Kidney (tissue), 14 donors: ENCODE results near the gene IGFALS. TPM values are rescaled to one million over a fixed set of nuclear protein-coding genes. Genes with fewer than 3 reads are reported as not detected.

Experiments used
- DNase-seq, 5 donors: peaks; one replicate each; pipeline ENCODE4 v3.0.0-alpha.2; 2013 to 2020
- FAIRE-seq: peaks from 2 replicates; lab custom pipeline; 2012; peaks lifted over from hg19 to GRCh38; lab: Jason Lieb, UNC
- H3K27ac ChIP-seq, 2 donors: one replicate each; pipeline ENCODE4 v1.7.0; 2013; ENCODE audit warnings: low read depth in 2 of 2, low read length in 2 of 2, inconsistent platforms in 1 of 2
- H3K27me3 ChIP-seq: one replicate; pipeline ENCODE4 v1.7.1; 2013; ENCODE audit warnings: low read length, inconsistent platforms; ENCODE audit not compliant: control insufficient read depth, insufficient read depth
- H3K36me3 ChIP-seq, 3 donors: one replicate each; pipeline versions ENCODE4 v1.7.0 to v1.7.1; 2013; ENCODE audit warnings: low read length in 3 of 3, control low read depth in 1 of 3, inconsistent platforms in 1 of 3; ENCODE audit not compliant: insufficient read depth in 3 of 3, control insufficient read depth in 2 of 3
- H3K4me1 ChIP-seq, 3 donors: one replicate each; pipeline versions ENCODE4 v1.7.0 to v1.7.1; 2013; ENCODE audit warnings: low read length in 3 of 3, inconsistent platforms in 1 of 3, low read depth in 1 of 3; ENCODE audit not compliant: control insufficient read depth in 2 of 3, insufficient read depth in 2 of 3
- H3K4me3 ChIP-seq, 3 donors: one replicate each; pipeline versions ENCODE4 v1.7.0 to v1.8.1; 2013; ENCODE audit warnings: low read length in 3 of 3, control low read depth in 1 of 3, inconsistent platforms in 1 of 3
- H3K9ac ChIP-seq, 3 donors: one replicate each; pipeline versions ENCODE4 v1.7.0 to v1.7.1; 2013; ENCODE audit warnings: low read length in 3 of 3, control low read depth in 1 of 3, inconsistent platforms in 1 of 3
- H3K9me3 ChIP-seq, 3 donors: one replicate each; pipeline versions ENCODE4 v1.7.0 to v1.7.1; 2013; ENCODE audit warnings: low read length in 3 of 3, control low read depth in 1 of 3, inconsistent platforms in 1 of 3; ENCODE audit not compliant: control insufficient read depth in 2 of 3, insufficient read depth in 1 of 3
- intact Hi-C: fragments of 100-400 bp; cut with DNase I; formaldehyde crosslinking; loops from one replicate; pipeline ENCODE4 v1.11.1; 2022
- polyA plus RNA-seq: library from polyadenylated mRNA; stranded (reverse); fragments of 350-450 nt; fragmentation: Illumina TruSeq; extraction: RNeasy Lipid Tissue Mini Kit (QIAGEN cat#74804); gene quantifications from one replicate; pipeline ENCODE4 v1.2.3, GENCODE V29; 2014; ENCODE audit warnings: low read depth, low replicate concordance; ENCODE audit not compliant: insufficient read depth
- total RNA-seq: library from RNA; stranded (reverse); fragmentation: NEBNext Ultra II Directional; extraction: Animal tissue kit (Norgen Biotek cat#: 25700); gene quantifications from one replicate; pipeline ENCODE4 v1.2.1, GENCODE V29; 2021
- TF ChIP-seq, protein P1 (sequence below): IDR thresholded peaks from 3 replicates; pipeline ENCODE4 v1.5.1; 2012; ENCODE audit warnings: mild to moderate bottlenecking, moderate library complexity, borderline replicate concordance; ENCODE audit not compliant: insufficient read depth; ENCODE audit errors: extremely low read depth
- donor health status: control.
- donor health status: control.
- donor health status: control.
- donor health status: control.
- donor health status: control.
- donor health status: DM: yes; HTN: yes; CAD: no.
- donor health status: Normal renal cell carcinoma (clear cell type).

Gene IGFALS
- total and polyA plus RNA-seq, 2 donors from 2014 or later: 1.4 to 2.9 TPM

DNA sequence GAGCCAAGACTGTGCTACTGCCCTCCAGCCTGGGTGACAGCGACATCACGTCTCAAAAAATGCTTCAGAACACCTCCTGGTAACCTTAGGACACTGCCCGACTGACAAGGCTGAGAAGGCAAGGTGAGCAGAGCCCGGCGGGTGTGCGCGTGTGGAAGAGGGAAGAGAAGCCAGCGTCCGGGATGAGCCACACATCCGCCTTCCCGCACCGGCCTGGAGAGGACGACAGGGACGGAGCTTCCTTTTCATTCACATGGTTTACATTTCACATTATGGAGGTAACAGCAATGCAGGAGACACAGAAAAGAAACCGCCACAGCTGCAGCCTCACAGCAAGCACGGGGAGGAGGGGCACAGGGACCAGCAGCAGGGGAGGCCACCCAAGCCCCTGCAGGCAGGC lies 16.6 kb upstream of the IGFALS start:
- no peak for DNase-seq
- Histone ChIP-seq H3K27me3 (no peaks in the 10 kb centered on the region), H3K4me3 (no peak overlapping the region), H3K36me3 (peaks cover 0 to 24% (median 8%) of the 10 kb centered on the region in 3 donors), H3K4me1 (no peaks in the 10 kb centered on the region), H3K9me3 (no peaks in the 10 kb centered on the region), H3K27ac (no peak overlapping the region), H3K9ac (no peak overlapping the region)
- TF ChIP-seq, protein P1, sequence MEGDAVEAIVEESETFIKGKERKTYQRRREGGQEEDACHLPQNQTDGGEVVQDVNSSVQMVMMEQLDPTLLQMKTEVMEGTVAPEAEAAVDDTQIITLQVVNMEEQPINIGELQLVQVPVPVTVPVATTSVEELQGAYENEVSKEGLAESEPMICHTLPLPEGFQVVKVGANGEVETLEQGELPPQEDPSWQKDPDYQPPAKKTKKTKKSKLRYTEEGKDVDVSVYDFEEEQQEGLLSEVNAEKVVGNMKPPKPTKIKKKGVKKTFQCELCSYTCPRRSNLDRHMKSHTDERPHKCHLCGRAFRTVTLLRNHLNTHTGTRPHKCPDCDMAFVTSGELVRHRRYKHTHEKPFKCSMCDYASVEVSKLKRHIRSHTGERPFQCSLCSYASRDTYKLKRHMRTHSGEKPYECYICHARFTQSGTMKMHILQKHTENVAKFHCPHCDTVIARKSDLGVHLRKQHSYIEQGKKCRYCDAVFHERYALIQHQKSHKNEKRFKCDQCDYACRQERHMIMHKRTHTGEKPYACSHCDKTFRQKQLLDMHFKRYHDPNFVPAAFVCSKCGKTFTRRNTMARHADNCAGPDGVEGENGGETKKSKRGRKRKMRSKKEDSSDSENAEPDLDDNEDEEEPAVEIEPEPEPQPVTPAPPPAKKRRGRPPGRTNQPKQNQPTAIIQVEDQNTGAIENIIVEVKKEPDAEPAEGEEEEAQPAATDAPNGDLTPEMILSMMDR: no peak
- intact Hi-C loops: no loop called here
- FAIRE-seq: no peak

DNA sequence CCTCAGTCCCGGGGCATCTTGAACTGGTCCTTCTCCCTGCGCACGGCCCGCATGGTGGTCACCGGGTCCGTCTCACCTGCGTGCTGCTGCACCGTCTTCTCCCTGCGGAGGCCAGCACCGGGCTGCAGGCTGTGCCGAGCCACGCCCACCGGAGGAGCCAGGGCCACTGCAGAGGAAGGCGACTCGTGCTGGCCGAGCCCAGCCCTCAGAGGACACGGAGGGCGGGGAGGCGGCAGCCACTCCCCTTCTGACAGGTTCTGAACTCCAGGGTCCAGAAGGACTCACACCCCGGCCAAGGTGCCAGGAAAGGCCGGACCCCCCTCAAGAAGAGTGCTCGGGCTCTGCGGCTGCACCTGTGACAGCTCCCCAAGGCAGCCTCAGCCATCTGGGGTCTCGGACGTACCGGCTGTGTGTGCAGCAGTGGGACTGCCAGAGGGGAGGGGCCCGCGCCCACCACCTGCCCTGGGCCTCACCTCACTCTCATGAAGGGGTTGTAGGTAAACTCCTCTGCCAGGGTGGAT lies 15.8 kb upstream of the IGFALS start:
- Histone ChIP-seq H3K9me3 (no peaks in the 10 kb centered on the region), H3K27me3 (no peaks in the 10 kb centered on the region), H3K36me3 (peaks cover 0 to 21% (median 8%) of the 10 kb centered on the region in 3 donors), H3K4me1 (no peaks in the 10 kb centered on the region), H3K4me3 (no peak overlapping the region), H3K27ac (no peak overlapping the region), H3K9ac (no peak overlapping the region)
- DNase-seq (peak in 1 of 5 donors; percentile 72), FAIRE-seq (no peak)
- intact Hi-C loops: no loop called here
- TF ChIP-seq, protein P1: no peak

DNA sequence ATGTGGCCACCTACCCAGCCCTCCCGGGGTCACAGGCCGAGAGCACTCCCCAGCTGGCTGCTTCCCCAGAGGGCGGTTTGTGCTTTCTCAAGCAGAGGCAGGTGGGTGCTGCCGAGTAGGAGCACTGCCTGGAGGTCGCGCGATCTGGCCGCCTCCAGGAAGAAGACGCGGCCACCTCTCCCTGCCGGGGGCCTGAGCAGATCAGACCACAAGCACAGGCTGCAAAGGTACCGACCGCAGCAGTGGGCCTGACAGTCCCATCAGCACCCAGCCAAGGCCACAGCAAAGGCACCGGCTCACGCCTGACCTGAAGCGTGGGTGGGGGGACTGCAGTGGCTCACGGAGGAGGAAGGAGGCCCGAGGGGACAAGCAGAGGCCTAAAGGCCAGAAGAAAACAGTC lies 15.2 kb upstream of the IGFALS start:
- H3K9ac ChIP-seq: no peak overlapping the region
- H3K9me3 ChIP-seq: no peaks in the 10 kb centered on the region
- peaks cover 0 to 21% (median 7%) of the 10 kb centered on the region in 3 donors for H3K36me3 ChIP-seq
- TF ChIP-seq, protein P1: no peak
- no peaks in the 10 kb centered on the region for H3K4me1 ChIP-seq
- intact Hi-C loops: no loop called here
- no peaks in the 10 kb centered on the region for H3K27me3 ChIP-seq
- DNase-seq (peak in 1 of 5 donors; percentile 41), FAIRE-seq (no peak)
- H3K4me3 ChIP-seq: no peak overlapping the region
- H3K27ac ChIP-seq: no peak overlapping the region

DNA sequence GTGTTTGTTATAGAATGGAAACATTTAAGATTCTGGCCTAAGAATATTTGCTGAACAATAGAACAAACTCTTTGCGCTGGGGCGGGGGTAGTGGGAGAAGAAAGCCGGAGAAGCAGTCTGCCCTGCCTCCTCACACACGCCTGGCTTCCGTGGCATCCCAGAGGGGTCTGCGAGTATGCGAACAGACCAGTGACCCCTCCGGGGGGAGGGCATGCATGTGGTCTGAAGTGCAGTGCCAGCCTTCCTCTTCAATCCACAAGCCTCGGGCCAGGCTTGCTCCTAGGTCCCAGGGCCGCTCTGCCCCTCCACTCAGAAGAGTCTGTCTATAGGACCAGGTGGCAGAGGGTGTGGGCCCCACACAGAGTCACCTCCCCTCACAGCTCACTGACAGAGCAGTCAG lies 14.1 kb upstream of the IGFALS start:
- TF ChIP-seq, protein P1: no peak
- H3K4me1 ChIP-seq: no peaks in the 10 kb centered on the region
- FAIRE-seq: no peak
- peaks cover 0 to 21% (median 5%) of the 10 kb centered on the region in 3 donors for H3K36me3 ChIP-seq
- H3K4me3 ChIP-seq: no peak overlapping the region
- intact Hi-C loops: no loop called here
- no peaks in the 10 kb centered on the region for H3K9me3 ChIP-seq
- H3K27ac ChIP-seq: no peak overlapping the region
- H3K9ac ChIP-seq: no peak overlapping the region
- no peaks in the 10 kb centered on the region for H3K27me3 ChIP-seq
- peak in 1 of 5 donors; percentile 52 for DNase-seq
